ENCODE data around the gene RAD51B. TPM values are rescaled to one million over a fixed set of nuclear protein-coding genes. Genes with fewer than 3 reads are reported as not detected.

RAD51B gene
- total RNA-seq, 1 experiment from 2014 or later, result 8.5 TPM

DNA sequence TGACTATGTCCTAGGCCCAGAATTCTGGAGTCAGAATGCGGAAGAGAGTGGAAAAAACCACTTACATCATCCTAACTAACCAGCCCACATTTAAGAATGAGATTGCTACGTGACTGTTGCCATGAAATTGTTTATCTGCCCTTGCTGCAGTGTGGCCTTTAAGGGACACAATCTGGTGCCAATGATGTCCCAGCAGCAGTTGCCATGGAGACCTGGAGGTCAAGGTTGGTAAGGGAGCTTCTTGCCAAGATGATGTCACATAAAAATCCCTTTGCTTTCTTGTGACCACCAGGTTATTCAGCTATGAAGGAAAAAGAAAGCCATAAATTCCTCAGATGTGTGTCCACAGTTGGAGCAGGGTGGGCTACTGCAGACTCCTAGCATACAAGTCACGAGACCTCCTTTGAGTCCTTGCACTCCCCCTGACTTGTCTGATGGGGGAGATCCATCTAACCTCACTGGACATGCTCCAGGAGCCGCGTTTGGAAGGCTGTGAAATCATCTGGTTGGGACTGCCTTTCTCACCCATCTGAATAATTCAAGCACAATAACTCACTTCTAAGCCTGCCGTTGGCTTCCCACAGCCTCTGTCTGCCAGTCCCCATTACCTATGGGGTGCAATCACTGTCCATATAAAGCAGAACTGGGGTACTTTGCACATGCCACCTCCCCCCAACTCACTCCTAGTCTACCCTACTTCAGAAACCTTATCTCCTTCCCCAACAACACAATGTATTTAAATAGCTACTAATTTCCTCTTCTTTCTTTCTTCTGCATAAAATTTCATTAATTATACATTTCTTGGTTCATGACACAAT is 807.7 kb downstream of the RAD51B start:
- H3K4me1 ChIP-seq (ENCODE audit: control insufficient read depth, insufficient read depth, low read length), result no peaks in the 10 kb centered on the region
- no peaks in the 10 kb centered on the region for H3K9me3 ChIP-seq (ENCODE audit: control insufficient read depth, insufficient read depth, low read depth, low read length)
- H3K27ac ChIP-seq (ENCODE audit: low read length), result no peak overlapping the region
- ChIA-PET POLR2A (no interaction called here), CTCF (no interaction called here)
- no peaks in the 10 kb centered on the region for H3K36me3 ChIP-seq (ENCODE audit: control insufficient read depth, insufficient read depth, low read length)
- H3K27me3 ChIP-seq (ENCODE audit: control insufficient read depth, insufficient read depth, low read length), result no peaks in the 10 kb centered on the region
- in situ Hi-C loops (cut with HindIII; ENCODE audit: low pct_unique_long_range_greater_than_20kb, low sequenced_read_pairs), result no loop called here
- ATAC-seq (no peak), DNase-seq (ENCODE audit: low read depth, low spot score) (no peak)
- intact Hi-C loops (cut with micrococcal nuclease; ENCODE audit: unreplicated experiment), result no loop called here
- no TSS peak for BruUV-seq (replicated peaks)
- no peak overlapping the region for H3K4me3 ChIP-seq (ENCODE audit: low read depth in 2 of 2, low read length in 2 of 2)
- TF ChIP-seq SIN3A (IDR thresholded peaks at IDR 0.05; ENCODE audit: borderline replicate concordance, insufficient read depth, low read depth, low read length), result no peak
- TF ChIP-seq POLR2AphosphoS5 (IDR thresholded peaks at IDR 0.05; ENCODE audit: low read depth, low read length), result no peak
- TF ChIP-seq TCF7L2 (IDR thresholded peaks at IDR 0.05; ENCODE audit: low read depth, low read length), result no peak
- TF ChIP-seq, protein P1, sequence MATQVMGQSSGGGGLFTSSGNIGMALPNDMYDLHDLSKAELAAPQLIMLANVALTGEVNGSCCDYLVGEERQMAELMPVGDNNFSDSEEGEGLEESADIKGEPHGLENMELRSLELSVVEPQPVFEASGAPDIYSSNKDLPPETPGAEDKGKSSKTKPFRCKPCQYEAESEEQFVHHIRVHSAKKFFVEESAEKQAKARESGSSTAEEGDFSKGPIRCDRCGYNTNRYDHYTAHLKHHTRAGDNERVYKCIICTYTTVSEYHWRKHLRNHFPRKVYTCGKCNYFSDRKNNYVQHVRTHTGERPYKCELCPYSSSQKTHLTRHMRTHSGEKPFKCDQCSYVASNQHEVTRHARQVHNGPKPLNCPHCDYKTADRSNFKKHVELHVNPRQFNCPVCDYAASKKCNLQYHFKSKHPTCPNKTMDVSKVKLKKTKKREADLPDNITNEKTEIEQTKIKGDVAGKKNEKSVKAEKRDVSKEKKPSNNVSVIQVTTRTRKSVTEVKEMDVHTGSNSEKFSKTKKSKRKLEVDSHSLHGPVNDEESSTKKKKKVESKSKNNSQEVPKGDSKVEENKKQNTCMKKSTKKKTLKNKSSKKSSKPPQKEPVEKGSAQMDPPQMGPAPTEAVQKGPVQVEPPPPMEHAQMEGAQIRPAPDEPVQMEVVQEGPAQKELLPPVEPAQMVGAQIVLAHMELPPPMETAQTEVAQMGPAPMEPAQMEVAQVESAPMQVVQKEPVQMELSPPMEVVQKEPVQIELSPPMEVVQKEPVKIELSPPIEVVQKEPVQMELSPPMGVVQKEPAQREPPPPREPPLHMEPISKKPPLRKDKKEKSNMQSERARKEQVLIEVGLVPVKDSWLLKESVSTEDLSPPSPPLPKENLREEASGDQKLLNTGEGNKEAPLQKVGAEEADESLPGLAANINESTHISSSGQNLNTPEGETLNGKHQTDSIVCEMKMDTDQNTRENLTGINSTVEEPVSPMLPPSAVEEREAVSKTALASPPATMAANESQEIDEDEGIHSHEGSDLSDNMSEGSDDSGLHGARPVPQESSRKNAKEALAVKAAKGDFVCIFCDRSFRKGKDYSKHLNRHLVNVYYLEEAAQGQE (IDR thresholded peaks at IDR 0.05; ENCODE audit: insufficient read depth in 1 of 2, low read depth in 2 of 2, low read length in 1 of 2), result no peak
- TF ChIP-seq, protein P2, sequence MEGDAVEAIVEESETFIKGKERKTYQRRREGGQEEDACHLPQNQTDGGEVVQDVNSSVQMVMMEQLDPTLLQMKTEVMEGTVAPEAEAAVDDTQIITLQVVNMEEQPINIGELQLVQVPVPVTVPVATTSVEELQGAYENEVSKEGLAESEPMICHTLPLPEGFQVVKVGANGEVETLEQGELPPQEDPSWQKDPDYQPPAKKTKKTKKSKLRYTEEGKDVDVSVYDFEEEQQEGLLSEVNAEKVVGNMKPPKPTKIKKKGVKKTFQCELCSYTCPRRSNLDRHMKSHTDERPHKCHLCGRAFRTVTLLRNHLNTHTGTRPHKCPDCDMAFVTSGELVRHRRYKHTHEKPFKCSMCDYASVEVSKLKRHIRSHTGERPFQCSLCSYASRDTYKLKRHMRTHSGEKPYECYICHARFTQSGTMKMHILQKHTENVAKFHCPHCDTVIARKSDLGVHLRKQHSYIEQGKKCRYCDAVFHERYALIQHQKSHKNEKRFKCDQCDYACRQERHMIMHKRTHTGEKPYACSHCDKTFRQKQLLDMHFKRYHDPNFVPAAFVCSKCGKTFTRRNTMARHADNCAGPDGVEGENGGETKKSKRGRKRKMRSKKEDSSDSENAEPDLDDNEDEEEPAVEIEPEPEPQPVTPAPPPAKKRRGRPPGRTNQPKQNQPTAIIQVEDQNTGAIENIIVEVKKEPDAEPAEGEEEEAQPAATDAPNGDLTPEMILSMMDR (IDR thresholded peaks at IDR 0.05), result no peak

DNA sequence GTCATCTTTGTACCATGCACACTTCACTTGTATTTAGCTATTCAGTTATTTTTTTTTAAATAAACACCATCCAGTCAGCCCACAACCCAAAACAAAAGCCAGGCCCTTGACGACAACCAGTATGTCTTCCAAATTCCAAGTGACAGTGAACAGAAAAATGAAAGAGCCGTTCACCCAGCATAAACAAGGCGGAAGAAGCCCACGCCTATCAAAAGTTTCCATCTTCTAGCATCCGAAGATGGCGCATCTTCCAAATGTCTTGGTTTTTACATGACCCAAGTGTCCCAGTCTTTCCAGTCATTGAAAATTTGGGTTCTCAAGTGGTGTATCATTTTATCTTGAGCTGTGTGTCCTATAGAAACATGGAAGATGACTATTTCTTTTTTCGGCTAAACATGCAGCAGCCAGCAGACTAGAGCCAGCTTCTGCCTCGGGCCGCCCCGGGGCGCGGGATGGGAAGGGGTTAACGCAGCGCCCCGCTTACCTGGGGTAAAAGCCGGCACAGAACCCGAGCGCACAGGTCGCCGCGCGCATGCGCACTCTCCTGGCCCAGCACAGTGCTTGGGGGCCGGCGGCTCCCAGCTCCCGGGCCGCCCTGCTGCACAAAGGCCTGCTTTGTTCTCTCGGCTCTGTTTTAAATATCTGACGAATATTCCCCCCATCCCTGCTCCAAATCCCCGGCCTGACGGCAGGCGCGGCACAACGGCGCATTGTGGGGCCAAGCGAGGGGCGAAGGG is 808.5 kb downstream of the RAD51B start:
- H3K27ac ChIP-seq (ENCODE audit: low read length), result no peak overlapping the region
- intact Hi-C loops (cut with micrococcal nuclease; ENCODE audit: unreplicated experiment) (no loop called here), in situ Hi-C loops (cut with HindIII; ENCODE audit: low pct_unique_long_range_greater_than_20kb, low sequenced_read_pairs) (no loop called here)
- H3K9me3 ChIP-seq (ENCODE audit: control insufficient read depth, insufficient read depth, low read depth, low read length), result no peaks in the 10 kb centered on the region
- no peaks in the 10 kb centered on the region for H3K36me3 ChIP-seq (ENCODE audit: control insufficient read depth, insufficient read depth, low read length)
- ChIA-PET CTCF (no interaction called here), POLR2A (no interaction called here)
- no peak for DNase-seq (ENCODE audit: low read depth, low spot score)
- BruUV-seq (replicated peaks), result no TSS peak
- no peaks in the 10 kb centered on the region for H3K4me1 ChIP-seq (ENCODE audit: control insufficient read depth, insufficient read depth, low read length)
- no peak for ATAC-seq
- H3K27me3 ChIP-seq (ENCODE audit: control insufficient read depth, insufficient read depth, low read length), result no peaks in the 10 kb centered on the region
- no peak for TF ChIP-seq POLR2AphosphoS5 (IDR thresholded peaks at IDR 0.05; ENCODE audit: low read depth, low read length)
- TF ChIP-seq, protein P2 (IDR thresholded peaks at IDR 0.05), result no peak
- no peak overlapping the region for H3K4me3 ChIP-seq (ENCODE audit: low read depth in 2 of 2, low read length in 2 of 2)
